HL-60 (cell line): ENCODE data around the gene AGAP3.

Experiments used
- POLR2AphosphoS5 ChIP-seq: IDR thresholded peaks from 2 replicates; pipeline ENCODE4 v1.6.1; 2012; ENCODE audit warnings: low read depth
- TF ChIP-seq, protein P1 (sequence below): IDR thresholded peaks from one replicate; pipeline ENCODE4 v1.5.1; 2011; ENCODE audit warnings: low read length, control low read depth, inconsistent platforms; ENCODE audit not compliant: insufficient read depth
- TF ChIP-seq, protein P2 (sequence below): IDR thresholded peaks from 2 replicates; pipeline ENCODE4 v1.6.1; 2012; ENCODE audit warnings: low read depth; ENCODE audit not compliant: insufficient replicate concordance

- TF ChIP-seq, protein P1, sequence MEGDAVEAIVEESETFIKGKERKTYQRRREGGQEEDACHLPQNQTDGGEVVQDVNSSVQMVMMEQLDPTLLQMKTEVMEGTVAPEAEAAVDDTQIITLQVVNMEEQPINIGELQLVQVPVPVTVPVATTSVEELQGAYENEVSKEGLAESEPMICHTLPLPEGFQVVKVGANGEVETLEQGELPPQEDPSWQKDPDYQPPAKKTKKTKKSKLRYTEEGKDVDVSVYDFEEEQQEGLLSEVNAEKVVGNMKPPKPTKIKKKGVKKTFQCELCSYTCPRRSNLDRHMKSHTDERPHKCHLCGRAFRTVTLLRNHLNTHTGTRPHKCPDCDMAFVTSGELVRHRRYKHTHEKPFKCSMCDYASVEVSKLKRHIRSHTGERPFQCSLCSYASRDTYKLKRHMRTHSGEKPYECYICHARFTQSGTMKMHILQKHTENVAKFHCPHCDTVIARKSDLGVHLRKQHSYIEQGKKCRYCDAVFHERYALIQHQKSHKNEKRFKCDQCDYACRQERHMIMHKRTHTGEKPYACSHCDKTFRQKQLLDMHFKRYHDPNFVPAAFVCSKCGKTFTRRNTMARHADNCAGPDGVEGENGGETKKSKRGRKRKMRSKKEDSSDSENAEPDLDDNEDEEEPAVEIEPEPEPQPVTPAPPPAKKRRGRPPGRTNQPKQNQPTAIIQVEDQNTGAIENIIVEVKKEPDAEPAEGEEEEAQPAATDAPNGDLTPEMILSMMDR = no peak
- TF ChIP-seq, protein P2, sequence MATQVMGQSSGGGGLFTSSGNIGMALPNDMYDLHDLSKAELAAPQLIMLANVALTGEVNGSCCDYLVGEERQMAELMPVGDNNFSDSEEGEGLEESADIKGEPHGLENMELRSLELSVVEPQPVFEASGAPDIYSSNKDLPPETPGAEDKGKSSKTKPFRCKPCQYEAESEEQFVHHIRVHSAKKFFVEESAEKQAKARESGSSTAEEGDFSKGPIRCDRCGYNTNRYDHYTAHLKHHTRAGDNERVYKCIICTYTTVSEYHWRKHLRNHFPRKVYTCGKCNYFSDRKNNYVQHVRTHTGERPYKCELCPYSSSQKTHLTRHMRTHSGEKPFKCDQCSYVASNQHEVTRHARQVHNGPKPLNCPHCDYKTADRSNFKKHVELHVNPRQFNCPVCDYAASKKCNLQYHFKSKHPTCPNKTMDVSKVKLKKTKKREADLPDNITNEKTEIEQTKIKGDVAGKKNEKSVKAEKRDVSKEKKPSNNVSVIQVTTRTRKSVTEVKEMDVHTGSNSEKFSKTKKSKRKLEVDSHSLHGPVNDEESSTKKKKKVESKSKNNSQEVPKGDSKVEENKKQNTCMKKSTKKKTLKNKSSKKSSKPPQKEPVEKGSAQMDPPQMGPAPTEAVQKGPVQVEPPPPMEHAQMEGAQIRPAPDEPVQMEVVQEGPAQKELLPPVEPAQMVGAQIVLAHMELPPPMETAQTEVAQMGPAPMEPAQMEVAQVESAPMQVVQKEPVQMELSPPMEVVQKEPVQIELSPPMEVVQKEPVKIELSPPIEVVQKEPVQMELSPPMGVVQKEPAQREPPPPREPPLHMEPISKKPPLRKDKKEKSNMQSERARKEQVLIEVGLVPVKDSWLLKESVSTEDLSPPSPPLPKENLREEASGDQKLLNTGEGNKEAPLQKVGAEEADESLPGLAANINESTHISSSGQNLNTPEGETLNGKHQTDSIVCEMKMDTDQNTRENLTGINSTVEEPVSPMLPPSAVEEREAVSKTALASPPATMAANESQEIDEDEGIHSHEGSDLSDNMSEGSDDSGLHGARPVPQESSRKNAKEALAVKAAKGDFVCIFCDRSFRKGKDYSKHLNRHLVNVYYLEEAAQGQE = no peak
- TF ChIP-seq POLR2AphosphoS5 = no peak
Observed at GRCh38 chr7:151060113-151060415, 26.2 kb upstream of the AGAP3 start.
